Measurements from ENCODE around the gene PTBP3.
"Not testable (repeated sequence)": the region's sequence is repeated elsewhere in the genome, so short reads cannot be mapped to it uniquely, and the experiment has no call there.

The PTBP3 gene, protein sequence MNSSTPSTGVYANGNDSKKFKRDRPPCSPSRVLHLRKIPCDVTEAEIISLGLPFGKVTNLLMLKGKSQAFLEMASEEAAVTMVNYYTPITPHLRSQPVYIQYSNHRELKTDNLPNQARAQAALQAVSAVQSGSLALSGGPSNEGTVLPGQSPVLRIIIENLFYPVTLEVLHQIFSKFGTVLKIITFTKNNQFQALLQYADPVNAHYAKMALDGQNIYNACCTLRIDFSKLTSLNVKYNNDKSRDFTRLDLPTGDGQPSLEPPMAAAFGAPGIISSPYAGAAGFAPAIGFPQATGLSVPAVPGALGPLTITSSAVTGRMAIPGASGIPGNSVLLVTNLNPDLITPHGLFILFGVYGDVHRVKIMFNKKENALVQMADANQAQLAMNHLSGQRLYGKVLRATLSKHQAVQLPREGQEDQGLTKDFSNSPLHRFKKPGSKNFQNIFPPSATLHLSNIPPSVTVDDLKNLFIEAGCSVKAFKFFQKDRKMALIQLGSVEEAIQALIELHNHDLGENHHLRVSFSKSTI

DNA sequence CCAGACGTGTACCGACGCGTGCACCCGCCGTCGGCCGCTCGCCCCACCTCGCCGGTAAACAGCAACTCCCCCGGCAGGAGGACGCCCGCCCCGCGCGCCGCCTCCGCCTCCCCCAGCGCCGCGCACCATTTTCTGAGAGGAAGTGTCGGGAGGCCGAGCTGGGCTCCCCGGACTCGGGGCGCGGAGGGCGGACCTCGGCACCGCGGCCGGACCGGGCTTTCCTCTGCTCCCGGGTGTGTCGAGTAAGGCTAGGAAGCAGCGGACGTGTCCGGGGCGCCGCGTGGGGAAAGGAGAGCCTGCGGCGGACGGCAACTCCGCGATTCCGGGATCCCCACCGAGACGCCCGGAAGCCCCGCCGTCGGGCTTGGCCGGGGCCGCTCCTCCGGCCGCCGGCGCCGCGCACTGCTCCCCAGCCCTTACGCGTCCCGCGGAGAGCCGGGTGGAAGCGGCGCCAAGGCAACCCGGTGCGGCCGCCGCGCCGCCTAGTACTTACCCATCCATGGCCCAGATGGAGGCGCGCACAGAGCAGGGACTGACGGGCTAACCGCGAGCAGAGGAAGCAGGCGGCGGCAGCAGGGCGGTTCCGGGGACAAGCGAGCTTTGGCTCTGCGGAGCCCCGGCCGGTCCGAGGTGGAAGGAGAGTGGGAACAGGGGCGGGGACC lies at the start of gene PTBP3:
Gene PTBP3 (minus strand): TSS at position 643 of the 662 bp plus-strand sequence. CDS start 35,754 bp downstream, outside the sequence.
- peak; percentile 70 to 71 for DNase-seq

DNA sequence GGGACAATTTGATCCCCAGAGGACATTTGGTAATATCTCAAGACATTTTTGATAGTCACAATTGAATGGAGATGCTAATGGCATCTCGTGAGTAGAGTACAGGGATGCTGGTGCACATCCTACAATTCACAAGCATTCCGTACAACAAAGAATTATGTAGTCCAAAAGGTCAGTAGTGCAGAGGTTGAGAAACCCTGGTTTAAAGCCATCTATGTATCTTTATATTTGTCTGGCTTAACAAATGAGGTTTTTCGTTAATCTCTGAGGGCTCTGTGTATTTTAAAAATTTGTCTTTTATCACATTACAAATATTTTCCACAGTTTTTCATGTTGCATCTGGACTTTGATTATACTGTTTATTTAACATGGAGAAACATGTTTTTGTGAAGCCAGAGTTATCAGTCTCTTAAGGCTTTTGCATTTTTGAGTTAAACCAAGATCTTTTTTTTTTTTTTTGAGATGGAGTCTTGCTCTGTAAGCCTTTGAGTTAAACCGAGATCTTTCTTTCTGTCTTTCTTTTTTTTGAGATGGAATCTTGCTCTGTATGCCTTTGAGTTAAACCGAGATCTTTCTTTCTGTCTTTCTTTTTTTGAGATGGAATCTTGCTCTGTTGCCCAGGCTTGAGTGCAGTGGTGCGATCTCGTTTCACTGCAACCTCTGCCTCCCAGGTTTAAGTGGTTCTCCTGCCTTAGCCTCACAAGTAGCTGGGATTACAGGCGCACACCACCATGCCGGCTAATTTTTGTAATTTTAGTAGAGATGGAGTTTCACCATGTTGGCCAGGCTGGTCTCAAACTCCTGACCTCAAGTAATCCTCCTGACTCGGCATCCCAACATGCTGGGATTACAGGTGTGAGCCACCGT lies 49.3 kb upstream of the PTBP3 start:
- DNase-seq: no peak

DNA sequence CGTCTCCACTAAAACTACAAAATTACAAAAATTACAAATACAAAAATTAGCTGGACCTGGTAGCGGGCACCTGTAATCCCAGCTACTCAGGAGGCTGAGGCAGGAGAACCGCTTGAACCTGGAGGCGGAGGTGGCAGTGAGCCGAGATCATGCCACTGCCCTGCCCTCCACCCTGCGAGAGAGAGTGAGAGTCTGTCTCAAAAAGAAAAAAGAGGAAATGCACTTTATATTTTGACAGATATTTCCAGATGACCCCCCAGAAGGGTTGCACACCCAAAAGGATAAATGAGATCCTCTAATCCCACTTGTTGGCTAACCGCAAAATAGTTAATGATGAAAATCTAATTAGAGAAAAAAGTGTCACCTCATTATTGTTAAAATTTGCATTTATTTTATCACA lies 48.6 kb upstream of the PTBP3 start:
- no peak for DNase-seq

DNA sequence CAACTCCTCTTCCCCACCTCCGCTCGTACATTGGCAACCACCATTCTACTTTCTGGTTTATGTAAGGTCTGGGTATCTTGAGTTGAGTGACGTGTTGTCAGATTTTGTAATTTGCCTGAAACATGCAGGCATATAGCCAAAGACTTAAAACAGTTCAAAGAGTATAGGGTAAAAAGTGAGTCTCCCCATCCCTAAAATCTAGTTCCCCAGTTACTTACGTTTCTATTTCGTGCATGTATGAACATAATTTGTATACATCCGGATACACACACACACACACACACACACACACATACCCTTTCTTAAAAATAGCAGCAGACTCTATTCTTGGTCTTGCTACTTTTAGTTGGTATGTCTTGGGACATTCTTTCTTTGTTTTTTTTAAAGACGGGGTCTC lies 47.4 kb upstream of the PTBP3 start:
- no peak for DNase-seq

DNA sequence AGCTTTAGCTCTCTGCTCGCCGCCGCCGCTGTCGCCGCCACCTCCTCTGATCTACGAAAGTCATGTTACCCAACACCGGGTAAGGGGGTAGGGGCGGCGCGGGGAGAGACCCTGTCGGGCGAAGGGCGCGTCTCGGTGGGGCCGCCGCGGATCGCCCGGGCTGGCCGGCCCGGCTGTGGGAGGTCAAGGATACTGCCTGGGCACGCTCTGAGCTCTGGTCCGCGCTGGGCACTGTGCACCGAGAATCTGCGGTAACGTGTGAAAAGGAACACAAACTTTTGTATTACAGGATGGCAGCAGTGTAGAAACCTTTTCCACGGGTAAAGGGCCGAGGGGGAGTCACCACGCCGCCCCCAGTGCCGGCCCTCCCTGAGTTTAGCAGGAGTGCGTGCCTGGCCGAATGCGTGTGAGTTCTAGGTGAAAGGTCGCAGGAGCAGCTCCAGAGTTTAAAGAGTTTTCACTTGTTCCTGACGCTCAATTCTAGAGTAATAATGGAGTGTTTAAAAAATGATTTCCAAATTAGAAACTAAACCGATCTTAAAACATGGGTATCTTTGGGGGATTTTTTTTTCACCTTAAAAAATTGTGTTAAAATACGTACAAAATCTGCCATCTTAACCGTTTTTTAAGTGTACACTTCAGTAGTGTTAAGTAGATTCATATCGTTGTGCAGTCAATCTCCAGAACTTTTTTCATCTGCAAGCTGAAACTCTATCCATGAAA lies 46.8 kb upstream of the PTBP3 start, which contains the start of gene HSDL2:
Gene HSDL2 (plus strand): TSS at position 7 of the 723 bp plus-strand sequence. CDS start 56 bp downstream, at position 63.
- DNase-seq: peak; percentile 2 to 13

DNA sequence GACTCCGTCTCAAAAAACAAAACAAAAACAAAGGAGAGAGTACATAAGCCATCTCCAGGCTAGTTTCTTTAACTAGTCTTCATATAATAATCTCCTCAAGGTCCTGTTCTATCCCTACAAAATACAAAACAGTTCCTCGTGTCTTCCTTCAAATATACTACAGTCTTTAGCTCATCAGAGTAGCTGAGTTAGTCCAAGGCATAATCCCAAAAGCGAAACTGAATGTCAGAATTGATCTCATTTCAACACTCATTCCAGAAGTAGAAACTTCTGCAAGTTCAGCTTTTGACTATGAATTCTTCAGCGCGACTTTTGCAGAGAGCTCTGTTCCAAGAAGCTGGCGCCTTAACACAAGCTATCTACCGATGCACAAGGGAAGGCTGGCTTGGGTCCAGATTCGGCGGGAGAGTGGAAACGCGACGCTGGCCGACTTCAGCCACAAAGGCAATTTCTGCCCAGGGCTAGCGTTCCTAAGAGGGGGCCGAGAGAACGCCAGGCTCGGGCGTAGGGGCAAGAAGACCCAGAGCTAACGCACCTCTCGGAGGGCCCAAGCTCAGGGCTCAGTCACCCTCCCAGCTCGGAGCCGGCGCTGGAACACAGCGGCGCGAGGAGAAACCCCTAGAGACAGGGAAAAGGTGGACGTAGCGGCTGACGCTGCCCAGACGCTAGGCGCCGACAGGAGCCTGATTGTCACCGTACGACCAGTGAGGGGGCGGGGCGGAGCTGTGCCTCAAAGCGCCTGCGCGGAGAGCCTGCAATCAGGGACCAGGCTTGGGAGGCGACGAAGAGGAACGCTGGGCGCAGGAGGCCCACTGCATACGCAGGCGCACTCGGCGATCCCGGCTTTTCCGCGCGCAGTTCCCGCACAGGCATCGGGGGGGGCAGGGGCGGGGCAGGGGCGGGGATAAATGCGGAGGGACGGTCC lies 46.0 kb upstream of the PTBP3 start:
- DNase-seq: peak; percentile 94 to 97

DNA sequence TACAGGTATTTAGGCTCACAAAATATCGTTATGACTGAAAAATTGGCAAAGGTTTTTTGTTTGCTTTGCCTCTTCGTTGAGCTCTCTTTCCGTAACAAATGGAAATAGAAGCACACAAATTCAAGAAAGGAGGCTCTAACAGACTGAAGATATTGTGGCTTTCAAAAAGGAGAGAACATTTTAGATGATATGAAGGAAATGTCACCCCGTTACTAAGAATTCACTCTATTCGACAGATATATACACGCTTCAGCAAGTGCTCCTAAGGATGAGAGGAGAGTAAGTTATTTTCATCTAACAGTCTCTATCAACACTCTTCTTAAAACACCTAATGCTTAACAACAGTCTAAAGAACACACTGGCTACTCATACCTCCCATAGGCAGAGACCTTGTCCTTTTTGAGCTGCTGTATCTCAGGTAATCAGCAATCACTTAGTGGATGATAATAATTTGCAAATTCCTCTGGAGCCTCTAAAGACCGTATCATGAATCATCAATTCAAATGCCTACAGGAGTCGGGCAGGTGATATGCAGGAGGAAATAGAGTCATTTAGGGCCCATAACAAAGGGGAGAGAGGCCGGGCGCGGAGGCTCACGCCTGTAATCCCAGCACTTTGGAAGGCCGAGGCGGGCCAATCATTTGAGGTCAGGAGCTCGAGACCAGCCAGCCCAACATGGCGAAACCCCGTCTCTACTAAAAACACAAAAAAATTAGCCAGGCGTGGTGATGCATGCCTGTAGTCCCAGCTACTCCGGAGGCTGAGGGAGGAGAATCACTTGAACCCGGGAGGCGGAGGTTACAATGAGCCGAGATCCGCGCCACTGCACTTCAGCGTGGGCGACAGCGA lies 45.1 kb upstream of the PTBP3 start:
- peak; percentile 13 to 24 for DNase-seq

DNA sequence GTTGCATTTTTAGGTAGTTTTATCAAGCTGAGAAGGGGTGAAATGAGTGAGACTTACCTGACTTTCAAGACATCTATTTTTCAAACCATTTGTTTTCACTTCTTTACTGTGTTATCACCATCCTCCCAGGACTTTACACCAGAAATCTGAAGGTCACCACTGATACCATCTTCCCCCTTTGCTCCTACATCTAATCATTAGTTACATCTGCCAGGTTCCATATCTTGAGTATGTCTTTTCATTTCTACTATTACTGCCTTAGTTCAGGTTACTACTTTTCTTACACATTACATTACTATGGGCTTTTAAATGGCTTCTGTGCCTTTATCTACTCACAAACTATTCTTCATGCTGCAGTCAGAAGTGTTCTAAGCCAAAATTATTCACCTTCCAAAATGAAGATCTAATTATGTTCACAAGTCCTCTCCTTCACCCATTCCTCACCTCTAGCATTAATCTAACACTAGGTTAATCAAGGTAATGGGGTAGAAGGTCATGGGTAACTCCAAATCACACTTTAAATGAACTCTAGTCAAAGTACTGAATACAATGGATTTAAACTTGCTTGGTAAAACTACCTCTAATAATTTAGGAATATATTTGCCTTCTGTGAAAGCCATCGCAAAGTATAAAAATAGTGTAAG lies 44.4 kb upstream of the PTBP3 start:
- DNase-seq: no peak

DNA sequence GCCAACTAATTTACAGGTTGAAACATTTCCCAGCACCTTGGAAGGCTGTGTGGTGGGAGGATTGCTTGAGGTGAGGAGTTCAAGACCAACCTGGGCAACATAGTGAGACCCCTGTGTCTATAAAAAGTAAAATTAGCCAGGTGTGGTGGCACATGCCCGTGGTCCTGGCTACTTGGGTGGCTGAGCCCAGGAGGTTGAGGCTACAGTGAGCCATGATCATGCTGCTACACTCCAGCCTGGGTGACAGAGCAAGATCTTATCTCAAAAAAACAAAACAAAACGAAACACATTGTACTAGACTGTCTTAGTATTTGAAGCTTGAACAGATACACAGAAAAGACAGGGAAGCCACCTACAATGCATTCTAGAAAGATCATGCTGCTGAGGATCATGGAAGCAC lies 43.7 kb upstream of the PTBP3 start:
- DNase-seq: no peak

DNA sequence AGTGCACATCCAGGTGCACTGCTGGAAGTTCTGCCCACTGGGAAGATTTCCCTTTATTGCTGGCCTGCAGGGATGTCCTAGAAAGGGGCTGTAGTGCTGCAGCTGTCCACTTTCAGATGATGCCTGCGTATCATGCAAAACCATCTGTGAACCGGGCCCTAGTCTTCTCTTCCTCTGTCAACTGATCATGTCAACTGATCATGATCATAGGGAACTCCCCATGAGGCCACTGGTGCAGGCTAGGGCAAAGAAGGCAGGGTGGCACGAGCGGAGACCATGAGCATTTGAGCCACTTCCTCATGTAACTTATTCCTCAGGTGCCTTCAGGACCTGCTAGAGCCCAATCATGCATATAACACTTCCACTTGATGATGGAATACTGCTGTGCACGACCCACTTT lies 41.9 kb upstream of the PTBP3 start:
- DNase-seq: no peak

DNA sequence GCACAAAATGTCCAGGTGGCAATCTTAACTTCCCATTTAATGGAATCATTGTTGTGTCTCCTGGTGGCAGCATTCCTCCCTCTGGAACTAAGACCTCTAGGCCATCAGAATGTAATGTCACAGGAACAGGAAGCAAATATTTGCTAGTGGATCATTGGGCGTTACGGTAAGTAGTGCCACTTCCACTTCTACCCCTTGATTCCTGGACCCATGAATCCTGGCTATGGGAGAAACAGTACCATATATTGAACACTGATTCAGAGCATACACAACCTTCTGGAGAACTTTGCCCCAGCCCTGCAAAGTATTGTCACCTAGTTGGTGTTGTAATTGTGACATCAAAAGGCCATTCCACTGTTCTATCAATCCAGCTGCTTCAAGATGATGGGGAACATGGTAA lies 40.8 kb upstream of the PTBP3 start:
- DNase-seq: not testable (repeated sequence)

DNA sequence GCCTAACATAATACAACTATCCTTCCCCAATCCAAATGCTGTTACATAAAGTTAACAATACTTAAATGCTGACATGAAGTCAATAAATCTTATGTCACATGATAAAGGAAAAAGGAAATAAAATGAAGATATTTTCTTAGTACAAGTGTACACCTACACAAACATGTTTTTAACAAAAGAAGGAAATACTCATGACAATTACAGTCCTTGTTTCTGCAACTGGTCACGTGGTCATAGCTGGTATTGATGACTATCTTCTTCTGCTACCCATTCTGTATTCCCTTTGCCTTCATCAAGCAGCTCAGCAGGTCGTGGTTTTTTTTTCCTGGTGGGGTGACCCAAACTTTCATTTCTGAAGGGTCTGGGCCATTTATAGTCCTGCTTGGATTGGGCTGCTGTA lies 40.2 kb upstream of the PTBP3 start:
- not testable (repeated sequence) for DNase-seq

DNA sequence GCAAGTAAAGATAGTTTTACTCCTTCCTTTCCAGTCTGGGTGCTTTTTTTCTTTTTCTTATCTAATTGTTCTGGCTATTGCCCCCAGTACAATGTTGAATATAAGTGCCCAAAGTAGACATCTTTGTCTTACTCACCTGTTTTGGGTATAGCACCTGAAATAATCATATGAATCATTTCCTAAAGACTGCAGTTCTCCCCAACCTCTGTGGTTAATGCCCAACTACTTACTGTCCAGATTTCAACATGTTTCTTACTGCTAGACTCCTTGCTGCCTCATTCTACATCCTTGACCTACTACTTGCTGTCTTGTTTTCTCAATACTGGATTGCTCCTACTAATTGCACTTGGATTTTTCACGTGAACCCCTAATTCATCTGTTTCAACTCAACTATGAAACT lies 37.6 kb upstream of the PTBP3 start:
- no peak for DNase-seq

DNA sequence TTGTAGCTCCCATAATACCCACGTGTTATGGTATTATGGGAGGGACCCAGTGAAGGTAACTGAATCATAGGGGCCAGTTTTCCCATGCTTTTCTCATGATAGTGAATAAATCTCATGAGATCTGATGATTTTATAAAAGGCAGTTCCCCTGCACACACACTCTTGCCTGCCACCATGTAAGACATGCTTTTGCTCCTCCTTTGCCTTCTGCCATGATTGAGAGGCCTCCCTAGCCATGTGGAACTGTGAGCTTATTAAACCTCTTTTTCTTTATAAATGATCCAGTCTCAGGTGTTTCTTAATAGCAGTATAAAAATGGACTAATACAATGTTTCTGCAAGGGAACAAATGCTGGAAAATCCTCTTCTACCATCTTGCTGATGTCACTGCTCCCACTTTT lies 36.4 kb upstream of the PTBP3 start:
- no peak for DNase-seq

DNA sequence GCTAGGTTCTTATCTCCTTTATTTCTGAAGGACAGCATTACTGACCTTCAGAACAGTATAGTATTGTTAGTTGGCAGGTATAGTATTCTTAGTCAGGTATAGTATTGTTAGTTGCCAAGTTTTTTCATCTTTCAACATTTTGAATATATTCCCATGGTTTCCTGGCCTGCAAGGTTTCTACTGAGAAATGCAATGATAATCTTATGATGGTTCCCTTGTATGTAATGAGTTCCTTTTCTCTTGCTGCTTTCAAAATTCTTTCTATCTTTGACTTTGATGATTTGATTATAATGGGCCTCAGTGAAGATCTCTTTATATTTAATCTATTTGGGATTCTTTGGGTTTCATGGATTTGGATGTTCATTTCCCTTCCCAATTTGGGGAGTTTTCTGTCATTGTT lies 34.0 kb upstream of the PTBP3 start:
- no peak for DNase-seq

DNA sequence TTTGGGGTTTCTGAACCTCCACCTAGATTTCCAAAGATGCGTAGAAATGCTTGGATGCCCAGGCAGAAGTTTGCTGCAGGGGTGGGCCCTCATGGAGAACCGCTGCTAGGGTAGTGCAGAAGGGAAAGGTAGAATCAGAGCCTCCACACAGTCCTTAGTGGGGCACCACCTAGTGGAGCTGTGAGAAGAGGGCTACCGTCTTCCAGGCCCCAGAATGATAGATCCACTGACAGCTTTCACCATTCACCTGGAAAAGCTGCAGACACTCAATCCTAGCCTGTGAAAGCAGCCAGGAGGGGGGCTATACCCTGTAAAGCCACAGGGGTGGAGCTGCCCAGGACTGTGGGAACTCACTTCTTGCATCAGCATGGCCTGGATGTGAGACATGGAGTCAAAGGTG lies 33.2 kb upstream of the PTBP3 start:
- no peak for DNase-seq

DNA sequence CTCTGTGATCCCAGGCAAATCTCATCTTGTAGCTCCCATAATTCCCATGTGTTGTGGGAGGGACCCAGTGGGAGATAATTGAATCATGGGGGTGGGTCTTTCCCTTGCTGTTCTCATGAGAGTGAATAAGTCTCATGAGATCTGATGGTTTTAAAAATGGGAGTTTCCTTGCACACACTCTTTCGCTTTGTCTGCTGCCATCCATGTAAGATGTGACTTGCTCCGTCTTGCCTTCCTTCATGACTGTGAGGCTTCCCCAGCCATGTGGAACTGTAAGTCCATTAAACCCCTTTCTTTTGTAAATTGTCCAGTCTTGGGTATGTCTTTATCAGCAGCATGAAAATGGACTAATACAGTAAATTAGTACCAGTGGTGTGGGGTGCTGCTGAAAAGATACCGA lies 31.8 kb upstream of the PTBP3 start:
- not testable (repeated sequence) for DNase-seq

DNA sequence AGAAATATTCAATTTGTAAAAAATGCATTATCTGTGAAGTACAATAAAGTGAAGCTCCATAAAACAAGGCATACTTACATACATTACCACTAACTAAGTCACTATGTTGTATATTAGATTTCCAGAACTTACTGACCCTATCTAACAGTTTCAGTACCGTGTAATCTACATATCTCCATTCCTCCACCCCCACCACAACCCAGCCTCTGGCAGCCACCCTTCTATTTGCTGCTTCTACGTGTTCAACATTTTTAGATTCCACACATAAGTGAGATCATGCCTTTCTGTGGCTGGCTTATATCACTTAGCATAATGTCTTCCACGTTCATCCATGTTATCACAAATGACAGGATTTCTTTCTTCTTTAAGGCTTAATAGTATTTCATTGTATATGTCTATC lies 31.3 kb upstream of the PTBP3 start:
- DNase-seq: no peak

DNA sequence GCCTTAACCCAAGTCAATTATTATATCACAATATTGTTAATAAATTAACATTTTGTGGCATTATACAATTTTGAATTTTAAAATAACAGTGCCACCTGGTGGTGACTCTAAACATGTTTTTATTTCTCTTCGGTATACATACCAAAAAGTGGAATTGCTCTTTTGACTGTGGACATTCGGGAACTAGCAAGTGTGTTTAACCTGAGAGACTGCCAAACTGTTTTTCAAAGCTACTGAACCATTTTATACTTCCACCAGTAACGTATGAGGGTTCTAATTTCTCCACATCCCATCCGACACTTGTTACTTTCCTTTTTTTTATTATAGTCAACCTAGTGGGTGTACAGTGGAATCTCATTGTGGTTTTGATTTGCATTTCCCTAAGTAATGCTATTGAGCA lies 28.2 kb upstream of the PTBP3 start:
- no peak for DNase-seq
